SK-N-SH treated with all-trans-retinoic acid at 6 μM for 48 hours (cell line): ENCODE data around the gene PTGER2.

Experiments used
- ATAC-seq: fragments of 200-7000 bp; cut with Tn5 transposase; 3 replicates; pipeline ENCODE4 v1.9.1; 2020; ENCODE audit warnings: mild to moderate bottlenecking, moderate library complexity
- ARNTL ChIP-seq: fragments of 450-650 bp; formaldehyde crosslinking; IDR thresholded peaks from 2 replicates; pipeline ENCODE4 v1.5.0; 2020; ENCODE audit warnings: low read depth, mild to moderate bottlenecking, moderate library complexity, borderline replicate concordance
- BACH2 ChIP-seq: fragments of 250-450 bp; sonication (Bioruptor Pico); IDR thresholded peaks from 2 replicates; pipeline ENCODE4 v1.9.0; 2021; ENCODE audit warnings: mild to moderate bottlenecking, borderline replicate concordance
- CREB5 ChIP-seq: fragments of 250-450 bp; sonication (Bioruptor Pico); IDR thresholded peaks from 2 replicates; pipeline ENCODE4 v1.5.1; 2020; ENCODE audit warnings: low read depth, mild to moderate bottlenecking, moderate library complexity
- ESRRG ChIP-seq: fragments of 250-450 bp; sonication (Bioruptor Pico); IDR thresholded peaks from 2 replicates; pipeline ENCODE4 v1.6.1; 2021; ENCODE audit warnings: mild to moderate bottlenecking
- GLIS3 ChIP-seq: fragments of 250-450 bp; sonication (Bioruptor Pico); IDR thresholded peaks from 2 replicates; pipeline ENCODE4 v1.5.0; 2020; ENCODE audit warnings: mild to moderate bottlenecking, moderate library complexity
- ISL1 ChIP-seq: fragments of 250-450 bp; sonication (Bioruptor Pico); IDR thresholded peaks from 2 replicates; pipeline ENCODE4 v2.1.2; 2022; ENCODE audit warnings: mild to moderate bottlenecking, moderate library complexity
- OSR1 ChIP-seq: fragments of 250-450 bp; sonication (Bioruptor Pico); IDR thresholded peaks from 2 replicates; pipeline ENCODE4 v1.8.0; 2022; ENCODE audit warnings: moderate library complexity, mild to moderate bottlenecking, inconsistent platforms
- PPARA ChIP-seq: fragments of 250-450 bp; sonication (Bioruptor Pico); IDR thresholded peaks from 2 replicates; pipeline ENCODE4 v1.5.0; 2020; ENCODE audit warnings: mild to moderate bottlenecking, borderline replicate concordance
- RARB ChIP-seq: fragments of 250-450 bp; sonication (Bioruptor Pico); IDR thresholded peaks from 2 replicates; pipeline ENCODE4 v1.8.0; 2021; ENCODE audit warnings: mild to moderate bottlenecking, moderate library complexity
- SNAI2 ChIP-seq: fragments of 250-450 bp; sonication (Bioruptor Pico); IDR thresholded peaks from 2 replicates; pipeline ENCODE4 v1.5.0; 2020; ENCODE audit warnings: mild to moderate bottlenecking, moderate library complexity
- TCF4 ChIP-seq: fragments of 250-450 bp; sonication (Bioruptor Pico); IDR thresholded peaks from 2 replicates; pipeline ENCODE4 v1.8.0; 2021; ENCODE audit warnings: mild to moderate bottlenecking, moderate library complexity, borderline replicate concordance
- TOX ChIP-seq: fragments of 250-450 bp; sonication (Bioruptor Pico); IDR thresholded peaks from 2 replicates; pipeline ENCODE4 v1.8.0; 2021; ENCODE audit warnings: mild to moderate bottlenecking, moderate library complexity, borderline replicate concordance
- ZC3H10 ChIP-seq: fragments of 250-450 bp; sonication (Bioruptor Pico); IDR thresholded peaks from 2 replicates; pipeline ENCODE4 v1.5.1; 2021; ENCODE audit warnings: mild to moderate bottlenecking, moderate library complexity
- ZFP3 ChIP-seq: fragments of 250-450 bp; sonication (Bioruptor Pico); IDR thresholded peaks from 2 replicates; pipeline ENCODE4 v1.5.0; 2020; ENCODE audit warnings: mild to moderate bottlenecking, moderate library complexity
- ZFP30 ChIP-seq: fragments of 450-650 bp; formaldehyde crosslinking; IDR thresholded peaks from 2 replicates; pipeline ENCODE4 v1.5.0; 2022; ENCODE audit warnings: mild to moderate bottlenecking, moderate library complexity
- ZNF565 ChIP-seq: fragments of 450-650 bp; formaldehyde crosslinking; conservative IDR thresholded peaks from 2 replicates; pipeline ENCODE4 v1.5.0; 2020; ENCODE audit warnings: low read depth, mild to moderate bottlenecking, moderate library complexity
- ZNF70 ChIP-seq: fragments of 450-650 bp; formaldehyde crosslinking; IDR thresholded peaks from 2 replicates; pipeline ENCODE4 v1.5.0; 2020; ENCODE audit warnings: mild to moderate bottlenecking, moderate library complexity
- ZNF8 ChIP-seq: fragments of 450-650 bp; formaldehyde crosslinking; IDR thresholded peaks from 2 replicates; pipeline ENCODE4 v1.5.0; 2020; ENCODE audit warnings: mild to moderate bottlenecking, moderate library complexity
- TF ChIP-seq, protein P1 (sequence below): fragments of 250-450 bp; sonication (Bioruptor Pico); IDR thresholded peaks from 2 replicates; pipeline ENCODE4 v1.8.0; 2021; ENCODE audit warnings: low read depth, mild to moderate bottlenecking, moderate library complexity, borderline replicate concordance
- TF ChIP-seq, protein P2 (sequence below): fragments of 250-450 bp; sonication (Bioruptor Pico); IDR thresholded peaks from 2 replicates; pipeline ENCODE4 v1.5.0; 2020; ENCODE audit warnings: mild to moderate bottlenecking, moderate library complexity
- TF ChIP-seq, protein P3 (sequence below): fragments of 250-450 bp; sonication (Bioruptor Pico); IDR thresholded peaks from 2 replicates; pipeline ENCODE4 v1.8.0; 2020; ENCODE audit warnings: mild to moderate bottlenecking, moderate library complexity, borderline replicate concordance
- TF ChIP-seq, protein P4 (sequence below): fragments of 250-450 bp; sonication (Bioruptor Pico); IDR thresholded peaks from 2 replicates; pipeline ENCODE4 v1.5.1; 2021; ENCODE audit warnings: mild to moderate bottlenecking, moderate library complexity

PTGER2 gene

DNA sequence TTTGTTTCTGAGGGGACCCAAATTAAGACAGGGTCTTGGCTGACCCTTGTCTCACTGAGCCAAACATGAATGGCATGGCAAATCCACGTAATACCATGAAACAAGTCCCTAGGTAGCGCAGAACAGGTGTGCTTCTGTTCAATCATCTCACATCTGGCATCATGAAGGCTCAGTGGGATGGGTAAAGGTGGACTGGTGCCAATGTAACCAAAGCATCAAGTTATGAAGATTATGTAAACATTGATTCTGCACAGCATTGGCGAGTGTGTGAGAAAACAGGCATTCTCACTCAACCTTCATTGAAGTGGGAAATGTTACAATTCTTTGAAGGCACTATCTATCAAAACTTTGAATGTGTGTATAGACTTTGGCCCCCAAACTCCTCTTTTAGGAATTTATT is 41.9 kb downstream of the PTGER2 start:
- TF ChIP-seq, protein P1, sequence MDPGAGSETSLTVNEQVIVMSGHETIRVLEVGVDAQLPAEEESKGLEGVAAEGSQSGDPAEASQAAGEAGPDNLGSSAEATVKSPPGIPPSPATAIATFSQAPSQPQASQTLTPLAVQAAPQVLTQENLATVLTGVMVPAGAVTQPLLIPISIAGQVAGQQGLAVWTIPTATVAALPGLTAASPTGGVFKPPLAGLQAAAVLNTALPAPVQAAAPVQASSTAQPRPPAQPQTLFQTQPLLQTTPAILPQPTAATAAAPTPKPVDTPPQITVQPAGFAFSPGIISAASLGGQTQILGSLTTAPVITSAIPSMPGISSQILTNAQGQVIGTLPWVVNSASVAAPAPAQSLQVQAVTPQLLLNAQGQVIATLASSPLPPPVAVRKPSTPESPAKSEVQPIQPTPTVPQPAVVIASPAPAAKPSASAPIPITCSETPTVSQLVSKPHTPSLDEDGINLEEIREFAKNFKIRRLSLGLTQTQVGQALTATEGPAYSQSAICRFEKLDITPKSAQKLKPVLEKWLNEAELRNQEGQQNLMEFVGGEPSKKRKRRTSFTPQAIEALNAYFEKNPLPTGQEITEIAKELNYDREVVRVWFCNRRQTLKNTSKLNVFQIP (CRISPR knock-in tag): no peak
- TF ChIP-seq ESRRG (CRISPR knock-in tag) (no peak), PPARA (no peak), ZNF565 (no peak), ZFP3 (no peak), OSR1 (CRISPR knock-in tag) (no peak), ARNTL (no peak), TOX (CRISPR knock-in tag) (no peak), RARB (CRISPR knock-in tag) (no peak), CREB5 (CRISPR knock-in tag) (no peak), BACH2 (CRISPR knock-in tag) (no peak), GLIS3 (CRISPR knock-in tag) (no peak), ISL1 (CRISPR knock-in tag) (no peak), ZNF8 (CRISPR knock-in tag) (no peak), SNAI2 (CRISPR knock-in tag) (no peak), ZNF70 (no peak)
- TF ChIP-seq, protein P2, sequence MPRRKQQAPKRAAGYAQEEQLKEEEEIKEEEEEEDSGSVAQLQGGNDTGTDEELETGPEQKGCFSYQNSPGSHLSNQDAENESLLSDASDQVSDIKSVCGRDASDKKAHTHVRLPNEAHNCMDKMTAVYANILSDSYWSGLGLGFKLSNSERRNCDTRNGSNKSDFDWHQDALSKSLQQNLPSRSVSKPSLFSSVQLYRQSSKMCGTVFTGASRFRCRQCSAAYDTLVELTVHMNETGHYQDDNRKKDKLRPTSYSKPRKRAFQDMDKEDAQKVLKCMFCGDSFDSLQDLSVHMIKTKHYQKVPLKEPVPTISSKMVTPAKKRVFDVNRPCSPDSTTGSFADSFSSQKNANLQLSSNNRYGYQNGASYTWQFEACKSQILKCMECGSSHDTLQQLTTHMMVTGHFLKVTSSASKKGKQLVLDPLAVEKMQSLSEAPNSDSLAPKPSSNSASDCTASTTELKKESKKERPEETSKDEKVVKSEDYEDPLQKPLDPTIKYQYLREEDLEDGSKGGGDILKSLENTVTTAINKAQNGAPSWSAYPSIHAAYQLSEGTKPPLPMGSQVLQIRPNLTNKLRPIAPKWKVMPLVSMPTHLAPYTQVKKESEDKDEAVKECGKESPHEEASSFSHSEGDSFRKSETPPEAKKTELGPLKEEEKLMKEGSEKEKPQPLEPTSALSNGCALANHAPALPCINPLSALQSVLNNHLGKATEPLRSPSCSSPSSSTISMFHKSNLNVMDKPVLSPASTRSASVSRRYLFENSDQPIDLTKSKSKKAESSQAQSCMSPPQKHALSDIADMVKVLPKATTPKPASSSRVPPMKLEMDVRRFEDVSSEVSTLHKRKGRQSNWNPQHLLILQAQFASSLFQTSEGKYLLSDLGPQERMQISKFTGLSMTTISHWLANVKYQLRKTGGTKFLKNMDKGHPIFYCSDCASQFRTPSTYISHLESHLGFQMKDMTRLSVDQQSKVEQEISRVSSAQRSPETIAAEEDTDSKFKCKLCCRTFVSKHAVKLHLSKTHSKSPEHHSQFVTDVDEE (CRISPR knock-in tag): no peak
- TF ChIP-seq, protein P3, sequence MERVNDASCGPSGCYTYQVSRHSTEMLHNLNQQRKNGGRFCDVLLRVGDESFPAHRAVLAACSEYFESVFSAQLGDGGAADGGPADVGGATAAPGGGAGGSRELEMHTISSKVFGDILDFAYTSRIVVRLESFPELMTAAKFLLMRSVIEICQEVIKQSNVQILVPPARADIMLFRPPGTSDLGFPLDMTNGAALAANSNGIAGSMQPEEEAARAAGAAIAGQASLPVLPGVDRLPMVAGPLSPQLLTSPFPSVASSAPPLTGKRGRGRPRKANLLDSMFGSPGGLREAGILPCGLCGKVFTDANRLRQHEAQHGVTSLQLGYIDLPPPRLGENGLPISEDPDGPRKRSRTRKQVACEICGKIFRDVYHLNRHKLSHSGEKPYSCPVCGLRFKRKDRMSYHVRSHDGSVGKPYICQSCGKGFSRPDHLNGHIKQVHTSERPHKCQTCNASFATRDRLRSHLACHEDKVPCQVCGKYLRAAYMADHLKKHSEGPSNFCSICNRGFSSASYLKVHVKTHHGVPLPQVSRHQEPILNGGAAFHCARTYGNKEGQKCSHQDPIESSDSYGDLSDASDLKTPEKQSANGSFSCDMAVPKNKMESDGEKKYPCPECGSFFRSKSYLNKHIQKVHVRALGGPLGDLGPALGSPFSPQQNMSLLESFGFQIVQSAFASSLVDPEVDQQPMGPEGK (CRISPR knock-in tag): no peak
- TF ChIP-seq, protein P4, sequence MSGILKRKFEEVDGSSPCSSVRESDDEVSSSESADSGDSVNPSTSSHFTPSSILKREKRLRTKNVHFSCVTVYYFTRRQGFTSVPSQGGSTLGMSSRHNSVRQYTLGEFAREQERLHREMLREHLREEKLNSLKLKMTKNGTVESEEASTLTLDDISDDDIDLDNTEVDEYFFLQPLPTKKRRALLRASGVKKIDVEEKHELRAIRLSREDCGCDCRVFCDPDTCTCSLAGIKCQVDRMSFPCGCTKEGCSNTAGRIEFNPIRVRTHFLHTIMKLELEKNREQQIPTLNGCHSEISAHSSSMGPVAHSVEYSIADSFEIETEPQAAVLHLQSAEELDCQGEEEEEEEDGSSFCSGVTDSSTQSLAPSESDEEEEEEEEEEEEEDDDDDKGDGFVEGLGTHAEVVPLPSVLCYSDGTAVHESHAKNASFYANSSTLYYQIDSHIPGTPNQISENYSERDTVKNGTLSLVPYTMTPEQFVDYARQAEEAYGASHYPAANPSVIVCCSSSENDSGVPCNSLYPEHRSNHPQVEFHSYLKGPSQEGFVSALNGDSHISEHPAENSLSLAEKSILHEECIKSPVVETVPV: no peak
- no peak for ATAC-seq

DNA sequence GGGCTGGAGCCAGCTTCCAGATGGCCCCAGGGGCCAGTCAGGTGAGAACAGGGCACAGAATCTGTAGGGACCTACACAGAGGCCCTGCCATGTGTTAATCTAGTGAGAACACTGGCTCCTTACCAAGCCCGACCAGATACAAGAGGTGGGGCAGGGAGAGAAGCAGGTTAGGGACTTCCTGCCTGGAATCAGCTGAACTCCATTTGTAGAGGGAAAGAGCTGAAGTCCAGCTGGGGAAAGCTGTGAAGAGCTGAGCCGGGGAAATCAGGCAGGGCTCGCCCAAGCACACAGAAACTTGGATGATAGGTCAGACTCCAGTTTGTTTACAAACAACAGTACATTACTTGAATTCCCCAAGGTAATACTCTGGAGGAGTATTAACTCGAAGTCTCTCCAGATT is 46.7 kb downstream of the PTGER2 start:
- TF ChIP-seq, protein P4: no peak
- TF ChIP-seq BACH2 (CRISPR knock-in tag) (no peak), ZNF70 (no peak), ESRRG (CRISPR knock-in tag) (no peak), ZFP3 (no peak), TCF4 (CRISPR knock-in tag) (no peak), CREB5 (CRISPR knock-in tag) (no peak), ZC3H10 (CRISPR knock-in tag) (no peak), ISL1 (CRISPR knock-in tag) (no peak), RARB (CRISPR knock-in tag) (no peak), ZFP30 (CRISPR knock-in tag) (no peak)
- TF ChIP-seq, protein P2 (CRISPR knock-in tag): no peak
- ATAC-seq: no peak
